ENCODE measurements around the gene ZBTB4.
"Not testable (repeated sequence)": the region's sequence is repeated elsewhere in the genome, so short reads cannot be mapped to it uniquely, and the experiment has no call there.

Gene ZBTB4

GRCh38 chr17:7495906-7496434 is 16.5 kb upstream of the ZBTB4 start:
- no peak for DNase-seq (ENCODE audit: low read depth in 2 of 2)

- no peak for DNase-seq (ENCODE audit: low read depth in 2 of 2)
These were observed 14.5 kb upstream of the ZBTB4 start for GRCh38 chr17:7493941-7494340.

- no peak for DNase-seq (ENCODE audit: low read depth in 2 of 2)
These were observed 12.2 kb upstream of the ZBTB4 start for GRCh38 chr17:7491583-7491982.

GRCh38 chr17:7490144-7490543 is 10.7 kb upstream of the ZBTB4 start:
- no peak for DNase-seq (ENCODE audit: low read depth in 2 of 2)

- DNase-seq (ENCODE audit: low read depth in 2 of 2): no peak
These were observed 6.8 kb upstream of the ZBTB4 start for GRCh38 chr17:7486181-7486580.

- no peak for DNase-seq (ENCODE audit: low read depth in 2 of 2)
These were observed 5.5 kb upstream of the ZBTB4 start for GRCh38 chr17:7484919-7485377.

- peak; percentile 95 to 99 for DNase-seq (ENCODE audit: low read depth in 2 of 2)
These were observed 4.9 kb upstream of the ZBTB4 start, which contains the start of gene POLR2A for GRCh38 chr17:7484067-7484918. Gene POLR2A, plus strand, starts transcription at chr17:7484366.

- DNase-seq (ENCODE audit: low read depth in 2 of 2): peak; percentile 84 to 94
These were observed 4.0 kb upstream of the ZBTB4 start for GRCh38 chr17:7483255-7484066.

- DNase-seq (ENCODE audit: low read depth in 2 of 2): not testable (repeated sequence)
These were observed 3.3 kb upstream of the ZBTB4 start for GRCh38 chr17:7482742-7483088.

- DNase-seq (ENCODE audit: low read depth in 2 of 2): not testable (repeated sequence)
These were observed 2.7 kb upstream of the ZBTB4 start for GRCh38 chr17:7481842-7482741.

- not testable (repeated sequence) for DNase-seq (ENCODE audit: low read depth in 2 of 2)
These were observed 1.8 kb upstream of the ZBTB4 start, which contains the start of gene SLC35G6 for GRCh38 chr17:7481275-7481674. Gene SLC35G6, plus strand, starts transcription at chr17:7481446. Its CDS starts 71 bp downstream, at chr17:7481517.

- no peak for DNase-seq (ENCODE audit: low read depth in 2 of 2)
These were observed 606 bp upstream of the ZBTB4 start for GRCh38 chr17:7480089-7480384.

- peak in 1 of 2 donors; percentile 45 for DNase-seq (ENCODE audit: low read depth in 2 of 2)
These were observed 887 bp downstream of the ZBTB4 start for GRCh38 chr17:7478276-7479212.

GRCh38 chr17:7477392-7478275 is 1.8 kb downstream of the ZBTB4 start:
- DNase-seq (ENCODE audit: low read depth in 2 of 2): no peak

GRCh38 chr17:7476951-7477350 is 2.5 kb downstream of the ZBTB4 start:
- no peak for DNase-seq (ENCODE audit: low read depth in 2 of 2)

- no peak for DNase-seq (ENCODE audit: low read depth in 2 of 2)
These were observed 2.9 kb downstream of the ZBTB4 start for GRCh38 chr17:7476494-7476893.

GRCh38 chr17:7475764-7476422 is 3.5 kb downstream of the ZBTB4 start:
- no peak for DNase-seq (ENCODE audit: low read depth in 2 of 2)

- not testable (repeated sequence) for DNase-seq (ENCODE audit: low read depth in 2 of 2)
These were observed 4.7 kb downstream of the ZBTB4 start for GRCh38 chr17:7474767-7475166.

- no peak for DNase-seq (ENCODE audit: low read depth in 2 of 2)
These were observed 7.7 kb downstream of the ZBTB4 start for GRCh38 chr17:7471729-7472128.
